Neural progenitor cell (in vitro differentiated cells): Measurements from ENCODE around the gene CDK13.

Source experiments
- CTCF ChIP-seq: fragments of 200-600 bp; sonication (generic); IDR thresholded peaks from 2 replicates; pipeline ENCODE4 v1.5.1; 2017; ENCODE audit warnings: antibody characterized with exemption, mild to moderate bottlenecking
- EZH2 ChIP-seq: fragments of 200-600 bp; sonication (generic); IDR thresholded peaks from 2 replicates; pipeline ENCODE4 v1.6.1; 2017; ENCODE audit warnings: antibody characterized with exemption, mild to moderate bottlenecking, moderate library complexity
- EZH2phosphoT487 ChIP-seq: fragments of 200-600 bp; sonication (generic); IDR thresholded peaks from 2 replicates; pipeline ENCODE4 v1.6.1; 2017; ENCODE audit warnings: antibody characterized with exemption

GRCh38 chr7:40008223-40008815, 58.3 kb downstream of the CDK13 start:
- TF ChIP-seq CTCF: no peak
- no peak for TF ChIP-seq EZH2phosphoT487
- TF ChIP-seq EZH2: no peak
